Parathyroid adenoma (tissue), 2 donors: ENCODE results near the gene ABLIM1.

ENCODE experiments used
- H2AFZ ChIP-seq: fragments of 300-600 bp; sonication (generic); one replicate; pipeline ENCODE4 v1.7.0; 2017; ENCODE audit warnings: antibody characterized with exemption, mild to moderate bottlenecking
- H3K27ac ChIP-seq: fragments of 300-600 bp; sonication (generic); one replicate; pipeline ENCODE4 v1.7.0; 2017
- H3K27me3 ChIP-seq: fragments of 300-600 bp; sonication (generic); one replicate; pipeline ENCODE4 v1.7.0; 2017; ENCODE audit warnings: low read length; ENCODE audit not compliant: control insufficient read depth, insufficient read depth
- H3K36me3 ChIP-seq: fragments of 300-600 bp; sonication (generic); one replicate; pipeline ENCODE4 v1.7.0; 2017; ENCODE audit warnings: low read length; ENCODE audit not compliant: control insufficient read depth, insufficient read depth
- H3K4me1 ChIP-seq: fragments of 300-600 bp; sonication (generic); one replicate; pipeline ENCODE4 v1.7.0; 2017; ENCODE audit warnings: control low read depth
- H3K4me2 ChIP-seq: fragments of 300-600 bp; sonication (generic); one replicate; pipeline ENCODE4 v1.7.0; 2017; ENCODE audit warnings: low read length
- H3K4me3 ChIP-seq: fragments of 300-600 bp; sonication (generic); one replicate; pipeline ENCODE4 v1.7.0; 2017; ENCODE audit warnings: low read depth, low read length
- H3K79me2 ChIP-seq: fragments of 300-600 bp; sonication (generic); one replicate; pipeline ENCODE4 v1.7.0; 2017; ENCODE audit warnings: control low read depth
- H3K9ac ChIP-seq: fragments of 300-600 bp; sonication (generic); one replicate; pipeline ENCODE4 v1.7.0; 2017; ENCODE audit warnings: mild to moderate bottlenecking
- H3K9me3 ChIP-seq: fragments of 300-600 bp; sonication (generic); one replicate; pipeline ENCODE4 v1.7.0; 2017; ENCODE audit warnings: low read length; ENCODE audit not compliant: control insufficient read depth
- CTCF ChIP-seq: fragments of 300-600 bp; sonication (generic); IDR thresholded peaks from one replicate; pipeline ENCODE4 v1.7.0; 2017; ENCODE audit warnings: antibody characterized with exemption, mild to moderate bottlenecking
- donor health status: primary hyperparathyroidism.

ABLIM1 gene

DNA sequence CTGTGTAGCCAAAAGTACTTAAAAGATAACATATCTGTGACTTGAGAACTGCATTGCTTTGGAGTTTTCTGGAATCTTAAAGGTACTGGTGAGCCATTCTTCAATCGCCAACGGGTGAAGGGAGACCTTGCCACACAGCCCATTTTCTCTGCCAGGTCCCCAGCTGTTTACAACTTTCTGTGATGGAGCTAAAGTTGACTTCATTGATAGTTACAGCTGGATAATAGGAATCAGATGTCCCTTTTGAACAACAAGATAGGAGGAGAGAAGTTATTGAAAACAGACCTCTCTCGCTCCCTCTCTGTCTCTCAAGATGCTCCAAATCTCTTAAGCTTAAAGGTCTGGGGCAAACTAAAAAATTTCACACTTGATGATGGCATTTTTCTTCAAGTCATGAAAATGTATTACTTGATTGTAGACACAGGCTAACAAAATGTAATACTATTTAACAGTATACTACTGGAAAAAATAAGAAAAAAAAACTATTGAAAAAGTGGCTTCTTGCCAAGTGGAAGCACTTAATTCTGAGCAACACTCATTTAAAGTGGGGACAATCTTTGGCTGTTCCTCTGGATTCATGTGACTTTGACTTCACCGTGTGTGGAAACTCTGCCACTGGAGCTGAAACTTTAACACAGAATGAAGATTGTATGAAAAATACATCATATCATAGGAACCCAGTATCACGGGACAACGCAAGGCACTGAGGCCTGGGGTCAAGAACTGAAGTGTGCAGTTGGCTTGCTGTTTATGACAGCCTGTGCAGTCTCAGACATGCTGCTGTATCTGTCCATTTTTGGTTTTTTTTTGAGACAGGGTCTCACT lies 175.4 kb downstream of the ABLIM1 start:
- Histone ChIP-seq H3K4me1 (peaks cover 12% of the 10 kb centered on the region), H3K4me3 (no peak overlapping the region), H3K27me3 (no peaks in the 10 kb centered on the region), H3K4me2 (no peak overlapping the region), H3K36me3 (no peaks in the 10 kb centered on the region), H2AFZ (no peak overlapping the region), H3K9me3 (no peaks in the 10 kb centered on the region), H3K27ac (no peak overlapping the region), H3K79me2 (no peaks in the 10 kb centered on the region), H3K9ac (no peak overlapping the region)
- TF ChIP-seq CTCF = no peak

DNA sequence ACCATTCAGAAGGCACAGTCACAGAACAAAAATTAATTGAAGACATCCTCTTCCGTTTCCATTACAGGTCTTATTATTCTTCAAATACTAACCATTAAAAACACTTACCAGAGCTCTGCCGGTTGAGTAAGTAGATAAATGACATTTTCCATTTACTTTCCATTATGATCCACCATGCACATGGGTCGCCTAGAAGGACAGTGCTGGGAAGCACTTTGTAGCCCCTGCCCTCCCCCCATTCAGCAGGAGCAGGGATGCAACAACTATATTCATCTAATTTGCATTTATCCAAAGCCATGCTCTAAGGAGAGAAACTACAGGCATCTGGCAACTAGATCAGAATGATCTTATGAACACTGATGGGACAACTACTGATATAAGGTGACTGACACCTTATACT lies 177.0 kb downstream of the ABLIM1 start:
- Histone ChIP-seq H3K4me3 (no peak overlapping the region), H2AFZ (no peak overlapping the region), H3K9ac (no peak overlapping the region), H3K4me2 (no peak overlapping the region), H3K36me3 (no peaks in the 10 kb centered on the region), H3K79me2 (no peaks in the 10 kb centered on the region), H3K27ac (no peak overlapping the region), H3K4me1 (peaks cover 5% of the 10 kb centered on the region), H3K9me3 (no peaks in the 10 kb centered on the region), H3K27me3 (no peaks in the 10 kb centered on the region)
- TF ChIP-seq CTCF = no peak

DNA sequence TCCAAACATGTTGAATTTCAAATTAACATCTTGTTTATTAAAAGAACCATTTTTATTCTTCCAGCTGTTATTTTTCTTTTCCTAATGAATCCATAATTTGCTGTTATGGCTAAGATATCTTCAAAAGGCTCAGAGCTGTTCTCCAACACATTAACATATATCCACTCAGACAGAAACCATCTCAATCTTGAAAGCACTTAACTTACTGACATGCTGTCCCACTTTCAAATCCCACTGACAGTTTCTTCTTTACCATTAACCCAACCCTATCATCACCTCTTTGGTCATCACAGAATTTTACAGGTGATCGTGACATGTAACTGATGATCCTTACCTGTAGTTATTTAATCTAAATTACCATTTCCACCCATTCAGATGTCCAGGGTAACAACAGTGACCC lies 178.2 kb downstream of the ABLIM1 start:
- Histone ChIP-seq H3K9me3 (no peaks in the 10 kb centered on the region), H3K27ac (no peak overlapping the region), H2AFZ (no peak overlapping the region), H3K9ac (no peak overlapping the region), H3K4me3 (no peak overlapping the region), H3K36me3 (no peaks in the 10 kb centered on the region), H3K79me2 (no peaks in the 10 kb centered on the region), H3K4me2 (no peak overlapping the region), H3K27me3 (no peaks in the 10 kb centered on the region), H3K4me1 (peaks cover 5% of the 10 kb centered on the region)
- TF ChIP-seq CTCF = no peak

- no peaks in the 10 kb centered on the region for H3K9me3 ChIP-seq
- no peaks in the 10 kb centered on the region for H3K79me2 ChIP-seq
- no peak overlapping the region for H3K4me3 ChIP-seq
- H2AFZ ChIP-seq = no peak overlapping the region
- H3K9ac ChIP-seq = no peak overlapping the region
- H3K4me1 ChIP-seq = peaks cover 5% of the 10 kb centered on the region
- TF ChIP-seq CTCF = no peak
- peak overlapping the region; percentile 23 for H3K4me2 ChIP-seq
- no peaks in the 10 kb centered on the region for H3K27me3 ChIP-seq
- no peaks in the 10 kb centered on the region for H3K36me3 ChIP-seq
- H3K27ac ChIP-seq = no peak overlapping the region
Measured at GRCh38 chr10:114479307-114479706, 178.8 kb downstream of the ABLIM1 start.

- TF ChIP-seq CTCF = no peak
- Histone ChIP-seq H3K4me1 (peaks cover 5% of the 10 kb centered on the region), H3K36me3 (no peaks in the 10 kb centered on the region), H3K4me2 (no peak overlapping the region), H3K4me3 (no peak overlapping the region), H3K27me3 (no peaks in the 10 kb centered on the region), H3K9me3 (no peaks in the 10 kb centered on the region), H3K27ac (no peak overlapping the region), H3K79me2 (no peaks in the 10 kb centered on the region), H2AFZ (no peak overlapping the region), H3K9ac (no peak overlapping the region)
Measured at GRCh38 chr10:114478281-114478680, 179.8 kb downstream of the ABLIM1 start.
